Activated CD8-positive, alpha-beta memory T cell treated with anti-CD3 and anti-CD28 coated beads for 36 hours (primary cell): ENCODE data around the gene OSR1. TPM values are rescaled to one million over a fixed set of nuclear protein-coding genes. Genes with fewer than 3 reads are reported as not detected.

ENCODE experiments used
- CTCF ChIA-PET: fragments of 350-600 bp; sonication (Branson Sonifier 250); formaldehyde crosslinking; loops from one replicate; lab custom pipeline; 2021; ENCODE audit warnings: antibody characterized with exemption; lab: Charles Lee
- POLR2A ChIA-PET: fragments of 350-600 bp; sonication (Branson Sonifier 250); formaldehyde crosslinking; loops from one replicate; lab custom pipeline; 2021; ENCODE audit warnings: antibody characterized with exemption; lab: Charles Lee
- total RNA-seq, 2 experiments: library from RNA; stranded (reverse); gene quantifications; one replicate each; pipeline ENCODE4 v1.2.3, GENCODE V29; 2021

Gene OSR1
- total RNA-seq, 2 experiments from 2014 or later = not detected

DNA sequence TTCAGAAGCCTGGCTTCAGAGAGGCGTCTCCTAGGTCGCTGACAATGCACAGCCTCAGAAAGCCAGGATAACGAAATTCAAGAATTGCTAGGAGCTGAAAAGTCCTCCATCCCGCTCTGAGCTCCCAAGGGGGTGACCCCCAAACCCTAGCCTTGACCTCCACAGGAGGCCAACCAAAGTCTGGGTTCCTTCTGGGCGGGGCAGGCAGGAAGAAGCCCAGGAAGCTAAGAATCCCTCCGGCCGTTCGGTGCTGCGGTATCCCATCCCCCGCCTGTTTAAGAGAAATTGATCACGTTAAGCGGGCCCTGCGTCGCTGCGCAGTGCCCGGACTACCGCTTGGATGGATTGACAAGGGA lies 2.5 kb upstream of the OSR1 start:
- POLR2A ChIA-PET = interaction anchor here (0.6 to 1.5 kb wide), 2 partner anchors 13 to 562 kb away, joined by 4 to 8 read pairs; no protein-coding TSS in a partner anchor
- CTCF ChIA-PET = interaction anchor here (1.6 to 4.8 kb wide), 2 partner anchors 12 to 611 kb away, joined by 5 to 26 read pairs; no protein-coding TSS in a partner anchor

DNA sequence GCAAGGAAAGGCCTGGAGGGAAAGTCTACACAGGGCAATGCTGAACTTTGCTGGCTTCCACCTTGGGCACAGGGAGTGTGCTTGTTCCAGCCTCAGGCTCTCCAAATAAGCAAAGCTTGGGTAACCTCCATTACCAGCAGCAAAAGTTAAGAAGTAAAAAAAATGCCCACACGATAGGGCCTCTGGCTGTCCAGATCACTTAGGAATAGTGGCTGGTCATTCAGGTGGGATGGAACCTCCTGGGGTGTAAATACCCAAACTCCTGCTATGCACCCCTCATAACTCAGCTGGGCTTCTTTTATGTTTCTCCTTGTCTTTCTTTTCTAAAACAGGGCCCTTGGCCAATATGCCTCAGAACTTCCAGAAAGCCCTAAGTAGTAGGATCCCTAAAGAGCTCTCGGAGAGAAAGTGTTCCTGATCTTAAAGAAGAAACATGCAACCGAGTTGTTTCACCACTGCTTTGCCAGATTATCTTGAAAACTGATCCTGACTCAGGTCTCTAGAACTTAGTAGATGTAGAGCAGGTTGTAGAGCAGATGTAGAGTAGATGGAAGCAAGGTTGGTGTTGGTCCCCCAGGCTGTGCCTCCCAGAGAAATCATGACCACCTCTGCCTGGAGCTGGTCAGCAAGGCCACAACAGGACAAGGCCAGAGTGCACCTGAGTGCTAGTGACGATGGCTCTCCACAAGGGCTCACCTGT lies 2.0 kb upstream of the OSR1 start:
- POLR2A ChIA-PET = interaction anchor here (0.6 to 1.5 kb wide), 2 partner anchors 12 to 562 kb away, joined by 4 to 8 read pairs; no protein-coding TSS in a partner anchor
- CTCF ChIA-PET = interaction anchor here (1.6 to 4.8 kb wide), 2 partner anchors 11 to 611 kb away, joined by 5 to 26 read pairs; no protein-coding TSS in a partner anchor

DNA sequence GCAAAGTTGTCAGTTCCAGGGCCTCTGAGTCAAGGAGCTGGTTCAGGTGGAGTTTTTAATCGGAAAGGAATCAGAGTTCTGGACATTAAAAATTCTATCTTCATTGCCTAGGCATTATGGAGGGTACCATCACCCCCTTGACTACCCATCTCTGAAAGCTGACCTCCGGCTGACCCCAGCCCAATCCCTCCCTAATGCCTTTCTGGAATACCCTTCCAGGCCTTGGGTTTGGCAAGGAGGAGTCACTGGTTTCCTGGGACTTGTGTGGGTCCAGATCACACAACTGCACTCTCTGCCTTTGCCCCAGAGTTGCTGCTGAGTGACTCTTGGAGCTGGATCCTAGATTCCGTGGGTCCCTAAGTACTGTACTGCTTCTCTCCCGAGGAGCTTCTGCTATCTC lies 1.0 kb upstream of the OSR1 start:
- CTCF ChIA-PET = interaction anchor here (4.8 kb wide), 1 partner anchor 10 kb away, joined by 26 read pairs; no protein-coding TSS in a partner anchor
- POLR2A ChIA-PET = interaction anchor here (1.5 kb wide), 1 partner anchor 11 kb away, joined by 4 read pairs; no protein-coding TSS in a partner anchor

DNA sequence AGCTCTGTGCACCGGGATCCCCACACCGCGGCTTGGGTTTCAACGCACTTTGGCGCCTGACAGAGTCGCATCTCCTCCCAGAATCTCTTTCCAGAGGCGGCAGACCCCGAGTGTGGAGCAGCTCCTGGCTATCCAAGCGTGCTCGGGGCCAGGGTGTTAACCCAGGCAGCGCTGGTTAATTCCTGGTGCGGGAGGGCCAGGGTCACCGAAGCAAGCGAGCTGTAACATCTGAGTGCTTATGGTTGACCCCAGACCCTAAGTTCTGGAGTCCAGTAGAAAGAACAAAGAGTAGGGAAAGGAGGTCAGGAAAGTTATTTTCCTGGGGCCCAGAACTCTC lies 566 bp upstream of the OSR1 start:
- ChIA-PET CTCF (interaction anchor here (4.8 kb wide), 1 partner anchor 10 kb away, joined by 26 read pairs; no protein-coding TSS in a partner anchor), POLR2A (no interaction called here)

DNA sequence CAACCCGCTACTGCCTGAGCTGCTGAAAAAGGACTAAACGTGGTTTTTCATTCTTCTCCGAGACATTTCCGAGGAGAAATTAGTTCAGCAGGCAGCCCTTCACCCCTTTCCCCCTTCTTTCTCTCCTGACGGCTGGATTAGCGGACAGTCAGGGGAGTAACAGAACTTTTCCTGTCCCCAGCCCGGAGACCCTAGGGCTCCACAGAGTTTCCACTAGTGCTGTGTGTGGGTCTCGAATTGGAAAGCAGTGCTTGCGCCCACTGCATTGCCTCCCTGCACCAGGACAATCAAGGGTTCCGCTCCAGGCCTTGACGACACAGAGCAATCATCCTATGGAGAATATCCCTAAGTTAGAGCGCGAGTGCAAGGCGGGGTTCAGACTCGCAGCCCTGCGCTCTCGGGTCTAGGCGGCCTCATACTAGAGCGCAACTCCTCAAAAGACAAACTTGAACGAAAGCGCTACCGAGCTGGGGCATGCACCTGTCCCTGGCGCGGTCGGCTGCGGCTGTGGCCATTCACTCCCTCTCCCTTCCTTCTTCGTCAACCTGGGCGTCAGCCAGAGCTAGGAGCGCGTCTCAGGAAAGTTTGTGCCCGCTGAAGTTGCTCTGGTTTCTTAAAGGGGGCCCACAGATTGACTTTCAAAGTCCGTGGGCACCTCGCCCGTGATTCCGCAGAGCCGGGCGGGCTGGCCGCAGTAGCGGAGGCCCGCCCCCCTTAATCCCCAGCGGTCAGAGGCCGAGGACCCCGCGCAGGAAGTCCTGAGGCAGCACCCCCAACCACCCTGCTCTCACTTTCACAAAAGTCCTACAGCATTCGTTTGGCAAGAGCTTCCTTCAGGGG lies 801 bp downstream of the OSR1 start:
- ChIA-PET CTCF (interaction anchor here (1.0 to 4.8 kb wide), 2 partner anchors 8 to 10 kb away, joined by 3 to 26 read pairs; no protein-coding TSS in a partner anchor), POLR2A (interaction anchor here (0.7 kb wide), 1 partner anchor 10 kb away, joined by 3 read pairs; no protein-coding TSS in a partner anchor)

DNA sequence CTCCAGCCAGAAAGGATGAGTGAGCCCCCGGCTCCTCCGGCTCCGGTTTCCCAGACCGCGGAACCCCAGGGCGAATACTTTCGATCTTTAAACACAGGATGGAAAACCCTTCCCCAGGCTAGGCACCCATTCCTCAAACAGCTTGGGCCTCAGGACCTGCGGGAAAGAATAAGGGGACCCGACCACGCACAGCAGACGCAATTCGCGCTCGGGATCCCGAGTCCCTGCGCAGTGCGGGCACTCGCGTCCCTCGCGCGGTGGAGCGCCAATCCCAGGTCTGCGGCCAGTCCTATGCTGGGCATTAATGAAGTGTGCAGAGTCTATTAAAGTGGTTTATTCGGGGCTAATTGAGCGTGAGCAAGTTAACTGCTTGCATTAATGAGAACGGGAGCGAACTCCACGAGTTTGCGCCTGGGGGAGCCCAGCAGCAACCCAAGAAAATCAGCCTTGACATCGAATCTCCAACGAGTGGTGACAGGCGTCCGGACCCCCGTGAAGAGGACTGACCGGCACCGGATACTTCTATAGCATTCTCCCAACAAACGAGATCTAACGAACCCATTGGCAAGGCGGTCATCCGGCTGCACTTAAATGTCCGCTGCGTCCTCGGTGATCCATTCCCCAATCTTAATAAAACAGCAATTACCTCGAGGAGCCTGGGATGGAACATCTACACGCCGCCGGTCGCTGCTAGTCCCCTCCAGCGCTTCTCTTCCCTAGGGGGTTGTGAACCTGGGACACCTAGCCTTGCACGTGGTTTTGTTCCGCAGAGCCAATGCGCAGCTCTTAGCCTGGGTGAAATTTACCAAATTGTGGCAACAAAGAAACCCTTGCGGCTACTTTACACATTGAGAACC lies 1.6 kb downstream of the OSR1 start:
- ChIA-PET POLR2A (no interaction called here), CTCF (interaction anchor here (1.0 kb wide), 1 partner anchor 9 kb away, joined by 3 read pairs; no protein-coding TSS in a partner anchor)

DNA sequence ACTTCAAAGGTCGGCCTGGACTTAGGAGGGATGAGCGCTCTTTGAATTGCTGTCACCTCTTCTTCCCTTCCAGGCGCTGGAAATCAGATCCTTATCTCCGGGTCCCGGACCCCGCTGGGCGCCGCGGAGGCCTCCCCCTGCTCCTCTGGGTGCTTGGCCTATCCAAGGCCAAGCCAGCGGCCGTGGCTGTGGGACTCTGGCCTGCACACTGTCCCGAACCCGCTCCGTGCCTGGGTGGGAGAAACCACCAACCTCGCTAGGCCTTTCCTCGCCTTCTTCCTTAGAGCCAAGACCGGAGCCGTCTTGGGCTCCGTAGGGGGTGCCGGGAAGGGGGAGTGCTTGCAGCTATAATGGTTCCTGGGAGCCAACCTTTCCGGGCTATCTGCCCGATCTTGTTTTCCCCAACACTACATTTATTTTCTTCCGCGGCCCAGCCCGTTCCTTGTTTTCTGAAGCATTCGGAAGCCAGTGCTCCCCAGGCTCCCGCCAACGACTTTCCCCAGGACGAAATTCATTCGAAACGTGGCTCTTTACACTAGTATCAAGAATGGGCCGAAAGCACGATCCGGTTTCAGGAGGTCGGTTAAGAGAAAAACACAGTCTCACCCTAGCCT lies 2.4 kb downstream of the OSR1 start:
- ChIA-PET POLR2A (no interaction called here), CTCF (no interaction called here)

DNA sequence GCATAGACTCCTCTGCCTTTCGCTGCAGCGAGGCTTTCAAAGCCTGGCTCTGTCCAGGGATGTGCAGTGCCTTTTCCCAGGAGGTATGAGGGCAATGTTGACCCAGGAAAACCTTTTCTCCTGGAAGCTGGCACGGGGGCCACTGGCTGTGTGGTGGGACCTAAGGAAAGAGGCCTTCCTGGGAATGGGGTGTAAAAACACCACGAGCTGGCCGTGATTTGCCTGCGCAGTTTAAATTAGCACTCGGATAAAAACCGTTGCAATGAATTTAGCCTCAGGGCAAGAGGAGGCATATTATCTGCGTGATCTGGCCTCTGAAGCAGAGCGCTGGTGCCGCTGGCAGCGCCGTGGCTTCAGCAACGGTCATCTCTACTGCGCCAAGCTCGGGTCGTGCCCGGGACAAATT lies 3.0 kb downstream of the OSR1 start:
- CTCF ChIA-PET = interaction anchor here (1.0 kb wide), 1 partner anchor 507 kb away, joined by 4 read pairs; no protein-coding TSS in a partner anchor
- POLR2A ChIA-PET = no interaction called here

DNA sequence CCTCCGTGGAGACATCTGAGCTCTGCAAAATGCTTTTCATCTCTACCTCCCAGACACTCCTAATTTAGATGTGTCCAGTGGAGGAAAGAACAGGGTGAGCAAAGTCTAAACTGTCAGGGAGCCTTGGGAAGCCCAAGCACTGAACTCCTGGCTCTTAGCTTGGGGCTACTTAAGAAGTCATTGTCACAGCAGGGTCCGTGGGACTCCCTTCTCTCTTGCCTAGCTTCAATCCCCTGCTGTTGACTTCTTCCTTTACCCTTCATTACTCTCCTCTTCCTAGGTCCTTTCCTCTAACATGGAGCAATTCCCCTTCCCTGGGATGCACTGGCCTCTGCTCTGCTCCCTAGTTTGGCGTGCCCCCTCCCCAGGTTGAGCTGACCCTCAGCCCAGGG lies 3.4 kb downstream of the OSR1 start:
- ChIA-PET CTCF (interaction anchor here (1.0 kb wide), 1 partner anchor 508 kb away, joined by 4 read pairs; no protein-coding TSS in a partner anchor), POLR2A (no interaction called here)

DNA sequence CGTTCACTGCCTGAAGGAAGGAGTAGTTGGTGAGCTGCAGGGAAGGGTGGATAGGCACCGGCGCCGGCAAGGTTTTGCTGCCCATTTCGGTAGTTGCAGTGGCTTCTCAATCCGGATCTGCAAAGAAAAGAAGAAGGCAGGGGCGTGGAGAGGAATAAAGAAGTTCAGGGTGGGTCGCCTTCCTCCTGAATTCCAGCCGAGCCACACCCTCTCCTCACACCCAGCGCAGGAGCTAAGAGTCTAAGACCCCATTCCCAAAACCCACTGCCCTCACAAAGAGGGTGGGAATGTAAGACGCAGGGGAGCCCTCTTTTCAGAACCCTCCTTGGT lies 4.7 kb downstream of the OSR1 start:
- POLR2A ChIA-PET = no interaction called here

DNA sequence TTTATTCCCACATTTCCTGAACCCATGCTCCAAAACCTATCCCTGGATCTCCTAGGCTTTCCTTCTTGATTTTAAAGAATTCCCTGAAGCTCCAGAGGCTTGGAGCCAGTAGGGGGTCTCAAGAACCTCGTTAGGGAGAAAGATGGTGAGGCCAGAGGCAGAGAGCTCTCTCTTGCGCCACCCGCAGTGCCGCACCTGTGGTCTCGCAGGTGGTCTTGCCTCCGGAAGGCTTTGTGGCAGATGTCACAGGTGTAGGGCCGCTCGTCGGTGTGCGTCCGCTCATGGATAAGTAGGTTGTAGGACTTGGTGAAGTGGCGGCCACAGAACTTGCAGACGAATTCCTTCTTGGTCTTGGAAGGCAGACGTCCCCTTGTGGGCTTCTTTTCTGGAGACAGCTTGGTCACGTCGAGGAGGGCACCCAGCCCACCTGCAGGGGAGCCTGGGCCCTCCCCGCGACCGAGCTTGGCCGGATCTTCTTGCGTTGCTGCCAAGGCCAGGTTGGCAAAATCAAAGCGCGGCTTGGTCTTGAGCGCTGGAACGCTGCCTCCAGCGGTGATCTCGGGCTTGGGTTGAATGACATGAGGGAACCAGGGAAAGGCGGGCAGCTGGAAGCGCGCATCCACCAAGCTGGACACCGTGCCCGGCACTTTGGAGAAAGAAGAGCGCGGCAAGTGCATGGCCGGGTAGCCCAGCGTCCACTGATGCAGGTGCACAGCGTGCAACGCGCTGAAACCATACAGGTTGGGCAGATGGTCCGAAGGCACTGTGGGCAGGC lies 5.3 kb downstream of the OSR1 start:
- CTCF ChIA-PET = no interaction called here
- POLR2A ChIA-PET = no interaction called here

More for the DNA sequence above, 4.7 kb downstream of the OSR1 start:
- CTCF ChIA-PET = no interaction called here

DNA sequence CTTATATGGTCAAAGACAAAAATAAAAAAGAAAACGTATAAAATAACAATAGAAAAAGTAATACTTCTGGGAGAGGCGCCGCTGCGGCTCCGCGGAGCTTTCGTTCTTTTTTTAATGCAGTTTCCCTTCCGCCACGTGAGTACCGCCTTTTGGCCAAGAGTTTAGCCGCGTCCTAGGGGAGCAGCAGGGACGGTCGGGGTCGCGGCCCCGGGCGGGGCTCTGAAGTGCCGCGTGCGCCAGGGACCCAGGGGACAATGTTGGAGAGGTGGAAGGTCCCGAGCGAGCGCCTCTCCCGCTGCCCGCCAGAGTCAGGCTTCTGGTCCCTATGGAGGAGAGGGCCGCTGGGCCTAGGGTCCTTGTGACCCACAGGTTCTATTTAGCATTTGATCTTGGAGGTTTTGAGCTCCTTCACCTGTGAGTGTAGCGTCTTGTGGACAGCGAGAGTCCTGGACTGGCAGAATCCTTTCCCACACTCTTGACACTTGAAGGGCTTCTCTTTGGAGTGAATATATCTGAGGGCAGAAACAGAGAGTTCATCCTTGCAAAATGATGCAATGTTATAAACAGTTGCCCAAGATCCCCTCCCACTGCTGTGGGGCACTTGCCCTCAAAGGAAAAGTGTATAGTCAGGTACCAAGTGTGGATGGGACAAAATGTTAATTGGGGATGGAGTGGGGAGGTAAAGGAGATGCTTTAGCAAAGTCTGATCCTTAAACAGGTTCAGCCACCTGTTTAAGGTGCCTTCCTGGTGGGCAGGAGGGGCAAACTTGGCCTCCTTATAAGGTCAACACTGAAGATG lies 6.3 kb downstream of the OSR1 start:
- POLR2A ChIA-PET = no interaction called here

DNA sequence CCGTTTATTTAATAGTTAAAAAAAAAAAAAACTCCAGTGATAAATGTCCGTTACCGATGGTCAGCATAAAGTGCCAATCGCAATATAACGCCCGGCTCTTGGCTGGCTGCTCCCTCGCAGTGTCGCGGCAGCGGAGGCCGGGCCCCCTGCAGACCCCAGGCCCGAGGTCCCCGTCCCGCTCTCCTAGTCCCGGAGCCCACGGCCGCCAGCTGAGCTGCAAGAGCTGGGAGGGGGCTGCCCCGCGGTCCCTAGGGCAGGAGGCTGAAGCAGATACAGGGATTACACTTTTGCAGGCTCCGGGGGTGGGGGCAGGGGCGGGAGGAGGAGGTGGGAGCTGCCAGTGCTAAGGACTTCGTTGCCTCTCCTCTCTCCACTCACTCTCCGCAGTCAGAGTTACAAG lies 6.9 kb downstream of the OSR1 start:
- ChIA-PET POLR2A (no interaction called here), CTCF (no interaction called here)

More for the DNA sequence above, 6.3 kb downstream of the OSR1 start:
- CTCF ChIA-PET = no interaction called here

DNA sequence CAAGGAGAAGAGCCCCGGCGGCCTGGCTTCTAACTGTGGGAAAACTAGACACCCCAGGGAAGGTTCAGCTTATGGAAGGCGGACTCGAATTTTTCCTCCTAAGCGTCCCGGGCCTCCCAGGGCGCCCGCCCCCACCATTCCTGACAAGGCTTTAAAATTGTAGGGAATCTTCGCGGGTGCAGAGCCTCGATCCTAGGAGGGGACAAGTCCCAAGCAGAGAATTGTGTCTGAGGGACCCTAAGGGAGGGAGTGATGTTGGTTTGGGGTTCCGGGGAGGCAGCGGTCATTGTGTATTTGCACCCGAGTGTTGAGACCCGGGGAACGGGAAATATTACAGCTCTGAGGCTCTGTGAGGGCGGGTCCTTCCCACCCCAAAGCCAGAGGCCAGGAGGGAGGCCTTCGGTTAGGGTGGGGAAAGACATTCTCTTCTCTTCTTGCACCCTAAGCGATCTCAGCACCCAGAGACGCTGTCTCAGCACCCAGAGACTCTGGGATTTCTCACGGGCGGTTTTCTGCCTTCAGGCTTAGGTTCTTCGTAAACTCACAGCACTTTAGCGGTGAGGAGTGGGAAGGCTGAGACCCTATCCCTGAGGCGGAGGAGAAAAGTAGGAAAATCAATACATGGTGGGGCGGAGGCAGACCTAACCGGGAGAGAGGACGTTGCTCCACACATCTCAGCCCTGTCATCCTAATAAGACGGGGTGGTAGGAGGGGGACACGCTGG lies 7.6 kb downstream of the OSR1 start:
- POLR2A ChIA-PET = no interaction called here
- CTCF ChIA-PET = interaction anchor here (0.7 to 3.7 kb wide), 4 partner anchors 9 to 512 kb away, joined by 3 to 26 read pairs (median 4); partner anchors contain the start of gene OSR1

DNA sequence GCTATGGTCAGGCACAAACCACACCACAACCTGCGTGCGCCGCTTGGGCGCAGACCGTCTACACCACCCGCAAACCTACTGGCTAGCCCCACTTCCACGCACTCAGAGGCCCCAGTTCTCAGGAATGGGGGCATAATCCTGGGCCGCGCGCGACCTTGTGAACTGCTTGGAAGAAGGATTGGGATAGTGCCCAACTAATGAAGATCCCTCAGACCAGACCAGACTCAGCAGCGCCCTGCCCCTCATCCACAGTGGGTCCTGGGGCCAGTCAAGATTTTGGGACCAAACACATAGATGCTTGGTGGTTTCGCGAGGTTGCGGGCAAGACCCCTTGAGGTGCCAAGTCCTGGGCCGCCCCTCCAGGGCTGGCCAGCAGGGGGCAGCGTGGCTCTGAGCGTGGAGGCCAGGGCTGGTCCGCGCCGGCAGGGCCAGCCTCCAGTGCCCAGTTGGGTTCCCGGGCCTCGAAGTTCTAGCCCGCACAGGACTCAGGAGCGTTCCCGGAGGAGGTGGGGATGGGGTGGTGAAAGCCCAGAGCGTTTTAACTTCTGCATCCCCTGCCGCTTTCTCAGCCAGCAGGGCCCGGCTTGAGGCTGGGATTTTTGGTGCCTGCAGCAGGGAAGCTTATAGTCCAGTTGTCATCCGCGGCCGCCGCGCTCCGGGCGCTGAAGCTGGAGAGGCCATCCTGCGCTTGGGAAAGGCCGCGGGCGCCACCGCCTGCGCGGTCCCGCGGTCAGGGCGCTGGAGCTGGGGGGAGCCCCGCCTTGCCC lies 8.3 kb downstream of the OSR1 start:
- POLR2A ChIA-PET = interaction anchor here (0.6 kb wide), 1 partner anchor 14 kb away, joined by 3 read pairs; no protein-coding TSS in a partner anchor

More for the DNA sequence above, 8.3 kb downstream of the OSR1 start:
- CTCF ChIA-PET = interaction anchor here (0.7 to 3.7 kb wide), 4 partner anchors 10 to 513 kb away, joined by 3 to 26 read pairs (median 4); partner anchors contain the start of gene OSR1
